Right cardiac atrium (tissue), 5 donors: ENCODE data around the gene EMID1. TPM values are rescaled to one million over a fixed set of nuclear protein-coding genes. Genes with fewer than 3 reads are reported as not detected.
"Not testable (repeated sequence)": the region's sequence is repeated elsewhere in the genome, so short reads cannot be mapped to it uniquely, and the experiment has no call there.

Experiments
- ATAC-seq, 2 donors: fragments of 200-7000 bp; cut with Tn5 transposase; one replicate each; pipeline versions ENCODE4 v1.8.0 to v1.9.1; 2020; ENCODE audit warnings: moderate library complexity in 2 of 2, mild to moderate bottlenecking in 1 of 2
- DNase-seq, 3 donors: peaks; one replicate each; pipeline ENCODE4 v3.0.0-alpha.2; 2020
- H3K27ac ChIP-seq: one replicate; pipeline ENCODE4 v1.5.1; 2013; ENCODE audit warnings: mild to moderate bottlenecking, low read length, control low read depth, moderate library complexity
- H3K27me3 ChIP-seq: one replicate; pipeline ENCODE4 v1.6.1; 2013; ENCODE audit not compliant: control insufficient read depth, insufficient read depth
- H3K4me1 ChIP-seq: one replicate; pipeline ENCODE4 v1.6.1; 2013; ENCODE audit warnings: low read length; ENCODE audit not compliant: control insufficient read depth, insufficient read depth
- H3K4me3 ChIP-seq: one replicate; pipeline ENCODE4 v1.5.1; 2013; ENCODE audit warnings: low read length, control low read depth
- H3K9me3 ChIP-seq: one replicate; pipeline ENCODE4 v1.6.1; 2013; ENCODE audit warnings: low read length; ENCODE audit not compliant: control insufficient read depth
- WGBS: extraction: QIAGEN DNeasy Blood & Tissue Kit; methylation state at CpG from one replicate; pipeline ENCODE4 v1.1.7; 2013; 5-methylcytosine and 5-hydroxymethylcytosine counted together
- intact Hi-C, 4 donors: fragments of 100-400 bp; cut with DNase I; formaldehyde crosslinking; loops; one replicate each; pipeline versions ENCODE4 v1.11.0 to v1.14.0; 2022 to 2023
- polyA plus RNA-seq: library from polyadenylated mRNA; stranded (reverse); fragments of 200-250 nt; gene quantifications from one replicate; pipeline ENCODE4 v1.2.3, GENCODE V29; 2013
- total RNA-seq, 4 donors: library from RNA; stranded (reverse); fragmentation: NEBNext Ultra II Directional; extraction: Animal tissue kit (Norgen Biotek cat#: 25700); gene quantifications; one replicate each; pipeline ENCODE4 v1.2.1, GENCODE V29; 2021
- donor health status: healthy with polysubstance abuse.
- donor health status: DM: no; HTN: yes; CAD: no.
- donor health status: DM: no; HTN: no; CAD: no.
- donor health status: DM: no; HTN: yes; CAD: no; lungs with severe emphysema.
- donor health status: DM: yes; HTN: yes; CAD: no.

The EMID1 gene
- total and polyA plus RNA-seq, 5 donors, result 0.74 to 1.6 (median 0.95) TPM

DNA sequence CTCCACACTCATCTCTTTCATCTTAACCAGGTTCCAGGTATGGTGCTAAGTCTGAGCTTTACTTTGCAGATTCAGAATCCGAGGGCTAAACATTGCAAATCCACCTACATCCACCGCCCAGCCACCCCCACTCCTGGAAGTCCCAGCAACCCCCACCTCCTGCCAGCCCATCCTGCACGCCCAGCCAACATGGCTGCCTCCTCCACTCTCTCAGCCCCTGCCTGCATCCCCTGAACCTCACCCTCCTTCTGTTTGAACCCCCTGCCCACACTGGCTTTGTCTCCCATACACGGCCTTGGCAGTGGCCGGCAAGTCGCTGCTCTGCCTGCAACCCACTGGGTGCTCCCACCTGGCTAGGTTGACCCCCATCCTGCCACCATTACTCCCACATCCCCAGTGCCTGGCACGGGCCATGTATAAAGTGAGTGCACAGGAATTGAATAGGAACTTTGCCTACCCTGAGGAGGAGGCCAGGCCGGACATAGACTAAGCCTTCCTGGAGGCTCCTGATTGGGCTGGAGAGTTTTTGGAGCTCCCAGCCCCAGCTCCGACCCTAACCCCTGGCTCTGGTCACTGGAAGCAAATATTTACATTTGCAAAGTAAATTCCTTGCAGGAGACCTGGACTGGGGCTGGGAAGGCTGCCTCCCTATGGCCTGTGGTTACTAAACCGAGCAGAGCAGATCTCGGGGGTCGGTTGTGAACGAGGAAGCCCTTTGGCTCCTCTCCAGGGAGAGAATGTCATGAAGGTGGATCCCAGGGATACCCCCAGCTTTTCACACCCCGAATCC is 14.4 kb downstream of the EMID1 start:
- Histone ChIP-seq H3K9me3 (no peaks in the 10 kb centered on the region), H3K4me3 (no peak overlapping the region), H3K27me3 (no peaks in the 10 kb centered on the region), H3K27ac (no peak overlapping the region), H3K4me1 (no peaks in the 10 kb centered on the region)
- 86% methylated on average over 14 of the region's 14 CpGs for WGBS
- intact Hi-C loops, result no loop called here
- ATAC-seq (no peak), DNase-seq (no peak)

DNA sequence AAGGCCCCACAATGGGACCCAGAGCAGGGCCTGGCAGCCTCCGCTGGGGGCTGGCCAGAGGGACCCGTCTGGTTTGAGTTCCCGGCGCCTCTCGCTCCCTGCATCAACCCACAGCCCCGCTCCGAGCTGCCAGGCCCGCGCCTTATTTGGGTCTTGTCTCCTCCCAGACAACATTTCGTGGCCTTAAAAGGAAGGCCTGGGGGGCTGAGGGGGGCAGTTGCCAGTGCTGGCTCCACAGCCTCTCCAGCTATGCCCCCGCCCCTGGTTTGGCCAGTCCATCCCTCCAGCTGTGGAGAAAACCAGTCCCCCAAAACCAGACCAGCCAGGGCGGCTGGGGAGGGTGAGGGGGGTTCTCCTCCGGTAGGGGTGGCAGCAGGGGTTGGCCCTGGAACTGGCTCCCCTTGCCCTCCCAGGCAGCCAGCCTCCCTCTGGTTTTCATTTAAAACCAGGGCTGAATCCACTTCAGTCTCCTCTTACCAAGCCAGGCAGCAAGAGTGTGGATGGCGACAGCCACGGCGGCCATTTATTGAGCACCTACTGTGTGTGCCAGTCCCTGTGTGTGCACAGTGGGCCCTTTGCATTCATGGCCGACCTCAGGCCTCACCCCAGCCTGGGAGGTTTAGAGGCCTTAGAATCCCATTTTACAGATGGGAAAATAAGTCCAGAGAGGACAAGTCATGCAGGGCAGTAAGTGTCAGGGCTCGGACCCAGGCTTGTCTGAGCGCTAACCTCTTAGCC is 18.6 kb downstream of the EMID1 start:
- DNase-seq (peak; percentile 64 to 81 (median 81)), ATAC-seq (peak; percentile 30 to 60)
- H3K9me3 ChIP-seq, result no peaks in the 10 kb centered on the region
- intact Hi-C loops, result no loop called here
- 62% methylated on average over 19 of the region's 19 CpGs for WGBS
- H3K27me3 ChIP-seq, result no peaks in the 10 kb centered on the region
- H3K27ac ChIP-seq, result no peak overlapping the region
- H3K4me3 ChIP-seq, result no peak overlapping the region
- H3K4me1 ChIP-seq, result no peaks in the 10 kb centered on the region

DNA sequence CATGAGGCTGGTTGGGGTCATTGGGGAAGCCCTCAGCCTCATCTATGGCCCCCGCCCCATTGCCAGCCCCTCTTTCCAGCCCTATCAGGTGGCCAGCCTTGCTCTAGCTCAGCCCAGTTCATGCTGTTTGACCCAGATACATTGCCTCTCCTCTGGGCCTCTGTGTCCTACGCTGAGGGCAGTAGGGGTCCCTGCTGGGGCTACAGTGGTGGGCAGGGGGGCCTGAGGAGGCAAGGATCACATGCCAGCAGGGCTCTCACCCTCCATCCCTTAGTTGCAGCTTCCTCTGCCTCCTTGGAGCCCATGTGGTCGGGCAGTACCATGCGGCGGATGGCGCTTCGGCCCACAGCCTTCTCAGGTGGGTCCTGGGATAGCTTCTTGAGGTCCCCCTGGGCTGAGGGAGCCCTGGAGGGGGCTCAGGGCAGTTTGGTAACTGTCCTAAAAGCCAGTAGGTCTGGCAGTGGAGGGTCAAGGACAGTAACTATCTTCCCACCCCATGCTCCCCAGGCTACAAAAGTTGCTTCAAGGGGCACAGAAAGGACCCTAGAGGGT is 19.2 kb downstream of the EMID1 start:
- DNase-seq (no peak), ATAC-seq (no peak)
- H3K27me3 ChIP-seq, result no peaks in the 10 kb centered on the region
- intact Hi-C loops, result no loop called here
- H3K4me1 ChIP-seq, result no peaks in the 10 kb centered on the region
- no peak overlapping the region for H3K27ac ChIP-seq
- H3K4me3 ChIP-seq, result no peak overlapping the region
- no peaks in the 10 kb centered on the region for H3K9me3 ChIP-seq
- 94% methylated on average over 7 of the region's 7 CpGs for WGBS

DNA sequence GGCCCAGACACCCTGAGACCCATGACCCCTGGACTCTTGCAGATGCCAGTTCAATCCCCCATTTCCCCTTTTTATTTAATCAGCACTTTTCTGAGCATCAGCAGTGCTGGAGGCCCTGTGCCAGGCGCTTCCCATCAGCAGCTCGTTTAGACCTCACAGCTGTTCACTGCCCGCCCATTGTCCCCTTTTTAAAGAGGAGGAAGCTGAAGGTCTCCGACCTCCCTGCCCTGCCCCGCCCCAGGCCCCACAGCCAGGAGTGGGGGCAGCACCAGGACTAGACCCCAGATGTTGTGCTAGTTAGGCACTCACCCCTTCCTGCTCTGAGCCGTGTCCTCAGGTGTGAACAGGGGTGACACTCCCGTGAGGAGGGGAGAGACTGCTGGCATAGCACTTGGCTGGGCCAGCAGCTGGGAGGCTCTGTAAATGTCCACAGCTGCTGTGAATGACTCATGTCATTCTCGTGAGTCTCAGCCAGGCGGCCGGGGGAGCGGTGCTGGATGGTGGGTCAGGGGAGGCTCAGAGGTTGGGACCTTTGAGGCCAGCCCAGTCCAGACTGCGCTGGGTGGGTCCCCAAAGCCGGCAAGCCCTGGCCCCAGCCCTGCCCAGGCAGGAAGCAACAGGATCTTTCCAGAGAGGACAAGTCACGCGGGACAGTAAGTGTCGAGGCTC is 19.9 kb downstream of the EMID1 start:
- intact Hi-C loops, result no loop called here
- no peak overlapping the region for H3K27ac ChIP-seq

DNA sequence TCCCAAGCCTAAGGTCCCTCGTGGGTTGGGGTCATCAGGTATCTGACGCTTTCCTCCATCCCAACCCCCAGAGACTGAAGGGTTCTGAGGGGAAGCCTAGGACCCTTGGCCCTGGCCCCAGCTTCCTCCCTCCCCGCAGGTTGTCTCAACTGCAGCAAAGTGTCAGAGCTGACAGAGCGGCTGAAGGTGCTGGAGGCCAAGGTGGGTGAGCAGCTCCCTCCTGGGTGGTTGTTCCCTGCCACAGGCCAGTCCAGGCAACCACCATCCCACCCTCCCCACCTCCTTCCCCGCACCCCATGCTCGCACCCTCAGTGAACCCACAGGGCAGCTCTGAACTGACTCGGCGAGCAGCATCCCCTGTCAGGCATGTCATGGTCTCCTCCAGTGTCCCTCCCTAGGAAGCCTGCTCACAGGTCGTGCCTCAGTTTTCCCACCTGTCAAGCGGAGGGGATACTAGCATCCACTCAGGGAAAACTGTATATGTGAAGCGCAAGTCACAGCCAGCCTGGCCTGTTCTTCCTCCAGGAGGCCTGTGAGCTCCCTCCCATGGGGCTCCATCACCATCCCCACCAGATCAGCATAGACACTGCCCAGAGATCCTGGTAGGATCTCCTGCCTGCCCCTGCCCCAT is 20.8 kb downstream of the EMID1 start:
- intact Hi-C loops, result no loop called here
- DNase-seq (no peak), ATAC-seq (no peak)
- Histone ChIP-seq H3K4me3 (no peak overlapping the region), H3K9me3 (no peaks in the 10 kb centered on the region), H3K4me1 (no peaks in the 10 kb centered on the region), H3K27me3 (no peaks in the 10 kb centered on the region), H3K27ac (no peak overlapping the region)
- WGBS, result 90% methylated on average over 11 of the region's 11 CpGs

More for the DNA sequence above, 19.9 kb downstream of the EMID1 start:
- Histone ChIP-seq H3K9me3 (no peaks in the 10 kb centered on the region), H3K4me3 (no peak overlapping the region), H3K27me3 (no peaks in the 10 kb centered on the region), H3K4me1 (no peaks in the 10 kb centered on the region)
- 34% methylated on average over 16 of the region's 16 CpGs for WGBS
- DNase-seq, result peak; percentile 86 to 91 (median 91)
- ATAC-seq, result peak; percentile 89 to 94

DNA sequence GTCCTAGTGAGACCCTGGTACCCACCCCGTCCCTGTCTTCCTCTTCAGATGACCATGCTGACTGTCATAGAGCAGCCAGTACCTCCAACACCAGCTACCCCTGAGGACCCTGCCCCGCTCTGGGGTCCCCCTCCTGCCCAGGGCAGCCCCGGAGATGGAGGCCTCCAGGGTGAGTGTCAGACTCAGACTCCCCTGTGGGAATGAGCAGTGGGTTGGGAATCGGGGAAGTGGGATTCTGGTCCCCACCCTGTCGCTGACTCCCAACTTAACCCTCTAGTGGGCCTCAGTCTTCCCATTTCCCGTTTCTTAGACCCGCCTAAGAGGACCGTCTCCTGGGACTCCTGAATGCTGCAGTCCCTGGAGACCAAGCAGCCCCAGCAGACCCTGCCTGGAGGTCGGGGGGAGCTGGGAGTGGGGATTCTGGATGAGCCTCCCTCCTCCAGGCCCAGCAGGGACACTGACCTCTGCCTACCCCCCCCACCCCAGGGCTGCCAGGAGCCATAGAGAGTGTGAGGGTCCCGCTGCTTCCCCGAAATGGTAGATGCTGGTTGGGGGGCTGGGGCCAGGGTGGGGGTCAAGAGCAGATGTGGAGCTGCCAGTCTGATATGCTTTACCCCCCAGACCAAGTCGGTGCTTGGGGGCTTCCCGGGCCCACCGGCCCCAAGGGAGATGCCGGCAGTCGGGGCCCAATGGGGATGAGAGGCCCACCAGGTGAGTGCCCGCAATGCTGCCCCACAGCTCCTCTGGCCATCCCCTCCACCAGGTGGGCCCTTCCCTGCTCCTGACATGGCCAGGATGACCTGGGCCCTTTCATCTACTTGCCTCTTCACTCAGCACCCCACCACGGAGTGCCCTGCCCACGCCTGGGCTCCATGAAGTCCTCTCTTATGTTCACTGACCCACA is 25.5 kb downstream of the EMID1 start:
- Histone ChIP-seq H3K27ac (no peak overlapping the region), H3K4me1 (no peaks in the 10 kb centered on the region), H3K27me3 (no peaks in the 10 kb centered on the region), H3K4me3 (no peak overlapping the region), H3K9me3 (no peaks in the 10 kb centered on the region)
- WGBS, result 91% methylated on average over 19 of the region's 19 CpGs
- intact Hi-C loops, result no loop called here
- peak in 1 of 3 donors; percentile 24 for DNase-seq
- no peak for ATAC-seq

DNA sequence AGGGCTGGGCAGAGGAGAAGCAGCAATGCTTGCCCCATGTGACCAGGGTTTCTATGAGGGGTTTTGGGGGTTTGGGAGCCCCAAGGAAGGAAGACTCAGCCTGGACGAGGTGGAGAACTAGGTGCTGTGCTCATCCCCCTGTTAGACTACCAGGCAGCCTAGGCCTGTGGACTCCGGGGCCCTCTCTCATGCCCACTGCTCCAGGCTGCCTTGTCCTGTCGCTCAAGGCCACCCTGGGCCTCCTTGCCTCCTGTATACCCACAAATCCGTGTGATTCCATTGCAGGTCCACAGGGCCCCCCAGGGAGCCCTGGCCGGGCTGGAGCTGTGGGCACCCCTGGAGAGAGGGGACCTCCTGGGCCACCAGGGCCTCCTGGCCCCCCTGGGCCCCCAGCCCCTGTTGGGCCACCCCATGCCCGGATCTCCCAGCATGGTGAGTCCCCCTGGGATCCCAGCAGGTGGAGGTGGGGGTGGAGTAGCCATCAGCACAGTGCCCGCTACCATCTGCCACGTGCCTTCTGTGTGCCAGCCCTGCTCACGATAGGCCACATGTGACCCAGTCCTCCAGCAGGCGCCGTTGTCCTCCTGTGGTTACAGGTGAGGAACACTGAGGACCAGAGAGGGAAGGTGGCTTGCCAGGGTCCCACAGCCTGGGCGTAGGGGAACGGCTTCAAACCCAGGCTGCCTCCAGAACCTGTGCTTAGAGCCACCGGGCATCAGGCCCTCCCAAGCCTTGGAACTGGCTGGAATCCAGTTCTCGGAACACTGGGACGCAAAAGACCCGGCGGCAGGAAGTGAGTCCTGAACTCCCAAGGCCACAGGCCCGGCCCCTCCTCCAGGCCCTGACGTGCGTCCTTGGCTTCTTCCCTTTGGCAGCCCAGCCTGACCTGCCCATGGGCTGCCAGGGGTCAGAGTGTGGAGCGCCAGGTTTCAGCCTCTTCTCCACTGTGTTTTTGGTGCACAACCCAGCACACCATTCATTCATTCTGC is 26.6 kb downstream of the EMID1 start:
- Histone ChIP-seq H3K27ac (no peak overlapping the region), H3K4me1 (no peaks in the 10 kb centered on the region), H3K9me3 (no peaks in the 10 kb centered on the region), H3K27me3 (no peaks in the 10 kb centered on the region), H3K4me3 (no peak overlapping the region)
- DNase-seq (peak in 2 of 3 donors; percentile 62 to 74), ATAC-seq (peak; percentile 47 to 88)
- WGBS, result 67% methylated on average over 22 of the region's 22 CpGs
- intact Hi-C loops, result no loop called here

DNA sequence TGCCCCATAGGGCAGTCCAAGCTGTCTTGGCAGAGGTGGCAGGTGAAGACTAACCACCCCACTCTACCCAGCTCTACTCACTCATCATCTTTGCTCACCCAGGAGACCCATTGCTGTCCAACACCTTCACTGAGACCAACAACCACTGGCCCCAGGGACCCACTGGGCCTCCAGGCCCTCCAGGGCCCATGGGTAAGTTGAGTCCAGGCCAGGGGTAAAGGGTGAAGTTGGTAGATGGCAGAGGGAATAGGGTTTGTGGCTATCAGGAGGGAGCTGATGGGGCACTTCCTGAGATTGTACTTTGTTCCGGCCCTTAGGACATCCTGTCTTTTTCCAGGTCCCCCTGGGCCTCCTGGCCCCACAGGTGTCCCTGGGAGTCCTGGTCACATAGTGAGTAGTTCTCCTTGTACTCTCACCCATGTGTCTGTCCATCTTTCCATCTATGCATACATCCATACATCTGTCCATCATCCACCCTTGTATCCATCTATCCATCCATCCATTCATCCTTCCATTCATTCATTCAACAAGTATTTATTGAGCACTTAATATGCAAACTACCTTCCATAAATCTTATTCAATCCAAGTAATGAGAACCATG is 27.7 kb downstream of the EMID1 start:
- DNase-seq, result no peak
- intact Hi-C loops, result no loop called here
- 77% methylated on average over 1 of the region's 1 CpG for WGBS
- H3K4me3 ChIP-seq, result no peak overlapping the region
- H3K9me3 ChIP-seq, result no peaks in the 10 kb centered on the region
- ATAC-seq, result peak; percentile 17 to 27
- H3K4me1 ChIP-seq, result no peaks in the 10 kb centered on the region
- no peak overlapping the region for H3K27ac ChIP-seq
- no peaks in the 10 kb centered on the region for H3K27me3 ChIP-seq

DNA sequence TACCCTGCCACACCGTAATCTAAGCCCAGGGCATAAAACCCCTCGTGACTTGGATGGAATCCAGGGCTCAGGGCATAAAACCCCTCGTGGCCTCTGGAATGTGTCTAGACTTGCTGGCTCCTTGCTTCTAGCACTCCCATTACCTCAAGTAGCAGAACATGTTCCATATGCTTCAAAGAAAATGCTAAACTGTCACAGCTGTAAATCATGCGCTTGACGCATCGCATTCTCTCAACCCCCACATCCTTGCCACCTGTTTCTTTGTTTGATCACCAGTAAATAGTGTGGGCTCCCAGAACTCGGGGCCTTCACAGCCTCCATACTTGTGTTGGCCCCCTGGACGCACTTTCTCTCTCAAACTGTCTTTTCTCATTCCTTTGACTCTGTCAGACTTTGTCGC is 34.8 kb downstream of the EMID1 start:
- intact Hi-C loops, result loop anchor here (10.0 kb wide), 5 partner anchors 86 to 636 kb away; partner anchors contain the start of gene C22orf31 (in 1 of the 4)
- H3K27me3 ChIP-seq, H3K4me3 ChIP-seq, DNase-seq, H3K27ac ChIP-seq, H3K9me3 ChIP-seq, H3K4me1 ChIP-seq, ATAC-seq: not testable (repeated sequence)
- 81% methylated on average over 9 of the region's 9 CpGs for WGBS
